ENCODE results near the gene TLCD5.

DNA sequence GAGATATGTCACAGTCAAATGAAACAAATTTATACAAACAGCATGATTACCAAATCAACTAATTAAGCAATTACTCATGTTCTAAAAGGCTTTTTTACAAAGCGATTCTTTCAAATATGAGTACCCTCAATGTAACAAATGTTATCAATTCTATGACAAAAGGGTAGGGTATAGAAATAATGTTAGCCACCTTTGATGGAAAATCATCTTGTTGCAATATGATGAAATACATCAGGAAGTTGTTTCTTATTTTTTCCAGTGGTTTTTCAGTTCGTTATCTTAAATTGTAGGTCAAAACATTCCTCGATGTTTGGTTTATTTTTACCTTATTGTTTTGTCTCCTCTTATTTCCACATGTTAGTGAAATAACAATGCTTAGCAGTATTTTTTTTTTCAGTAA is 17.6 kb downstream of the TLCD5 start:
- TF ChIP-seq, protein P1, sequence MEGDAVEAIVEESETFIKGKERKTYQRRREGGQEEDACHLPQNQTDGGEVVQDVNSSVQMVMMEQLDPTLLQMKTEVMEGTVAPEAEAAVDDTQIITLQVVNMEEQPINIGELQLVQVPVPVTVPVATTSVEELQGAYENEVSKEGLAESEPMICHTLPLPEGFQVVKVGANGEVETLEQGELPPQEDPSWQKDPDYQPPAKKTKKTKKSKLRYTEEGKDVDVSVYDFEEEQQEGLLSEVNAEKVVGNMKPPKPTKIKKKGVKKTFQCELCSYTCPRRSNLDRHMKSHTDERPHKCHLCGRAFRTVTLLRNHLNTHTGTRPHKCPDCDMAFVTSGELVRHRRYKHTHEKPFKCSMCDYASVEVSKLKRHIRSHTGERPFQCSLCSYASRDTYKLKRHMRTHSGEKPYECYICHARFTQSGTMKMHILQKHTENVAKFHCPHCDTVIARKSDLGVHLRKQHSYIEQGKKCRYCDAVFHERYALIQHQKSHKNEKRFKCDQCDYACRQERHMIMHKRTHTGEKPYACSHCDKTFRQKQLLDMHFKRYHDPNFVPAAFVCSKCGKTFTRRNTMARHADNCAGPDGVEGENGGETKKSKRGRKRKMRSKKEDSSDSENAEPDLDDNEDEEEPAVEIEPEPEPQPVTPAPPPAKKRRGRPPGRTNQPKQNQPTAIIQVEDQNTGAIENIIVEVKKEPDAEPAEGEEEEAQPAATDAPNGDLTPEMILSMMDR (IDR thresholded peaks at IDR 0.05), result no peak
- TF ChIP-seq JUN (CRISPR knock-in tag; IDR thresholded peaks at IDR 0.05) (no peak), ZNF671 (CRISPR knock-in tag; IDR thresholded peaks at IDR 0.05) (no peak), HMGA2 (CRISPR knock-in tag; IDR thresholded peaks at IDR 0.05) (no peak), NR2C2 (CRISPR knock-in tag; IDR thresholded peaks at IDR 0.05) (no peak), CREM (CRISPR knock-in tag; IDR thresholded peaks at IDR 0.05) (no peak)
- TF ChIP-seq, protein P2, sequence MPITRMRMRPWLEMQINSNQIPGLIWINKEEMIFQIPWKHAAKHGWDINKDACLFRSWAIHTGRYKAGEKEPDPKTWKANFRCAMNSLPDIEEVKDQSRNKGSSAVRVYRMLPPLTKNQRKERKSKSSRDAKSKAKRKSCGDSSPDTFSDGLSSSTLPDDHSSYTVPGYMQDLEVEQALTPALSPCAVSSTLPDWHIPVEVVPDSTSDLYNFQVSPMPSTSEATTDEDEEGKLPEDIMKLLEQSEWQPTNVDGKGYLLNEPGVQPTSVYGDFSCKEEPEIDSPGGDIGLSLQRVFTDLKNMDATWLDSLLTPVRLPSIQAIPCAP (CRISPR knock-in tag; IDR thresholded peaks at IDR 0.05), result no peak
- TF ChIP-seq, protein P3, sequence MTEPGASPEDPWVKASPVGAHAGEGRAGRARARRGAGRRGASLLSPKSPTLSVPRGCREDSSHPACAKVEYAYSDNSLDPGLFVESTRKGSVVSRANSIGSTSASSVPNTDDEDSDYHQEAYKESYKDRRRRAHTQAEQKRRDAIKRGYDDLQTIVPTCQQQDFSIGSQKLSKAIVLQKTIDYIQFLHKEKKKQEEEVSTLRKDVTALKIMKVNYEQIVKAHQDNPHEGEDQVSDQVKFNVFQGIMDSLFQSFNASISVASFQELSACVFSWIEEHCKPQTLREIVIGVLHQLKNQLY (CRISPR knock-in tag; IDR thresholded peaks at IDR 0.05), result no peak
- TF ChIP-seq, protein P4, sequence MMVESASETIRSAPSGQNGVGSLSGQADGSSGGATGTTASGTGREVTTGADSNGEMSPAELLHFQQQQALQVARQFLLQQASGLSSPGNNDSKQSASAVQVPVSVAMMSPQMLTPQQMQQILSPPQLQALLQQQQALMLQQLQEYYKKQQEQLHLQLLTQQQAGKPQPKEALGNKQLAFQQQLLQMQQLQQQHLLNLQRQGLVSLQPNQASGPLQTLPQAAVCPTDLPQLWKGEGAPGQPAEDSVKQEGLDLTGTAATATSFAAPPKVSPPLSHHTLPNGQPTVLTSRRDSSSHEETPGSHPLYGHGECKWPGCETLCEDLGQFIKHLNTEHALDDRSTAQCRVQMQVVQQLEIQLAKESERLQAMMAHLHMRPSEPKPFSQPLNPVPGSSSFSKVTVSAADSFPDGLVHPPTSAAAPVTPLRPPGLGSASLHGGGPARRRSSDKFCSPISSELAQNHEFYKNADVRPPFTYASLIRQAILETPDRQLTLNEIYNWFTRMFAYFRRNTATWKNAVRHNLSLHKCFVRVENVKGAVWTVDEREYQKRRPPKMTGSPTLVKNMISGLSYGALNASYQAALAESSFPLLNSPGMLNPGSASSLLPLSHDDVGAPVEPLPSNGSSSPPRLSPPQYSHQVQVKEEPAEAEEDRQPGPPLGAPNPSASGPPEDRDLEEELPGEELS (CRISPR knock-in tag; IDR thresholded peaks at IDR 0.05), result no peak

All from WTC11 (cell line).